NCI-H146 treated with DMSO at 0.1 percent for 48 hours (cell line): ENCODE data around the gene AATF.

Experiments used
- DNase-seq: peaks from one replicate; lab custom pipeline; 2025; ENCODE audit not compliant: unreplicated experiment; lab: John Stamatoyannopoulos, UW

AATF gene

GRCh38 chr17:36940313-36941264 is 8.2 kb upstream of the AATF start:
- DNase-seq, result no peak

GRCh38 chr17:36941265-36942010 is 7.3 kb upstream of the AATF start:
- no peak for DNase-seq

GRCh38 chr17:36942019-36942599 is 6.6 kb upstream of the AATF start:
- DNase-seq, result no peak

- no peak for DNase-seq
These were observed 6.1 kb upstream of the AATF start for GRCh38 chr17:36942631-36943125.

GRCh38 chr17:36943250-36944191 is 5.2 kb upstream of the AATF start:
- DNase-seq, result no peak

GRCh38 chr17:36944553-36944952 is 4.2 kb upstream of the AATF start:
- DNase-seq, result no peak

- no peak for DNase-seq
These were observed 3.6 kb upstream of the AATF start for GRCh38 chr17:36945140-36945539.

GRCh38 chr17:36945959-36946725 is 2.6 kb upstream of the AATF start:
- DNase-seq, result no peak

- no peak for DNase-seq
These were observed 2.0 kb upstream of the AATF start for GRCh38 chr17:36946726-36947091.

- DNase-seq, result peak; percentile 47
These were observed 635 bp upstream of the AATF start for GRCh38 chr17:36947922-36948716.

GRCh38 chr17:36949461-36949927 is 740 bp downstream of the AATF start:
- no peak for DNase-seq

- no peak for DNase-seq
These were observed 1.3 kb downstream of the AATF start for GRCh38 chr17:36950027-36950426.

GRCh38 chr17:36951084-36951789 is 2.5 kb downstream of the AATF start:
- DNase-seq, result no peak

GRCh38 chr17:36971508-36971907 is 22.8 kb downstream of the AATF start:
- no peak for DNase-seq

- DNase-seq, result no peak
These were observed 23.5 kb downstream of the AATF start for GRCh38 chr17:36972186-36972700.

- DNase-seq, result no peak
These were observed 24.2 kb downstream of the AATF start for GRCh38 chr17:36972905-36973304.

- no peak for DNase-seq
These were observed 27.3 kb downstream of the AATF start for GRCh38 chr17:36975922-36976515.

- DNase-seq, result no peak
These were observed 28.3 kb downstream of the AATF start for GRCh38 chr17:36977066-36977465.
